ENCODE data around the gene CEP295NL. TPM values are rescaled to one million over a fixed set of nuclear protein-coding genes. Genes with fewer than 3 reads are reported as not detected.

CEP295NL gene
- total and polyA plus RNA-seq, 2 of the 13 experiments (the other 11 are each of a cell fraction or from before 2014, with no cell fraction given): not detected

DNA sequence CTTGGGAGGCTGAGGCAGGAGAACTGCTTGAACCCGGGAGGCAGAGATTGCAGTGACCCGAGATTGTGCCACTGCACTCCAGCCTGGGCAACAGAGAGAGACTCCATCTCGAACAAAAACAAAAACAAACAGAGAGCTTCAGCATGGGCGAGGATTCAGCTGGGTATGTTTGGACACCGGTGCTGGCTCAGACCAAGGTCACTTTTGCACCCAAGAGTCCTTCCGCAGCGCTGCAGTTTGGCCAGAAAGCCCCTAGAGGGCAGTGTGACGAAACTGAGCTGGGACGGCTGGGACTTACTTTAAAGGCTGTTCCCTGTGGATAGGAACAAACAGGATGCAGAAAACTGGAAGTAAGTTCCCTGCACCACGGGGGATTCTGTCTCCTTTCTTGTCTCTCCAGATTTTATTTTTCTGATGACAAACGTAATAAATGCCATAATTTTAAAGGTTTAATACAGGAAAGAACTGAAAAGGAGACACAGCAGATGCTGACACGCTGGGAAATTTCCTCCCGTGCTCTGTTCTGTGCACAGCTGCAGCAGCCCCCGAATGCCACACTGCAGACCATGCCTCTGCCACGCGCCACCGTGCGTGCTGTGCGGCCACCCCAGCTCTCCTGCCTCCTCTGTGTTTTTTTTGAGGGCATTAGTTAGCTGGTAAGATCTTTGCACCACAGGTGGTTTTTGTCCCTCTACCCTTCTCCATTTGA, 37.2 kb downstream of the CEP295NL start (continued):
- TF ChIP-seq ZBTB20 (CRISPR knock-in tag; IDR thresholded peaks at IDR 0.05; ENCODE audit: borderline replicate concordance, low read depth) (0 out of 2 replicates have a peak, but pooled peaks have one; percentile 29), TOPORS (CRISPR knock-in tag; IDR thresholded peaks at IDR 0.05) (no peak), ZBTB38 (CRISPR knock-in tag; IDR thresholded peaks at IDR 0.05) (peak; percentile 83), NKX3-1 (CRISPR knock-in tag; IDR thresholded peaks at IDR 0.05) (peak; percentile 45; the same call in 1 of the 2 replicates), MAF1 (CRISPR knock-in tag; IDR thresholded peaks at IDR 0.05; ENCODE audit: borderline replicate concordance) (no peak), FOXA1 (IDR thresholded peaks at IDR 0.05) (no peak), FOXA1 (CRISPR knock-in tag; IDR thresholded peaks at IDR 0.05) (peak; percentile 52), PHF8 (CRISPR knock-in tag; IDR thresholded peaks at IDR 0.05) (no peak), ZMAT3 (CRISPR knock-in tag; conservative IDR thresholded peaks at IDR 0.05) (no peak), HNF4A (CRISPR knock-in tag; IDR thresholded peaks at IDR 0.05) (peak; percentile 56), DRAP1 (CRISPR knock-in tag; IDR thresholded peaks at IDR 0.05) (peak; percentile 32; the same call in 1 of the 2 replicates), ZNF580 (CRISPR knock-in tag; IDR thresholded peaks at IDR 0.05; ENCODE audit: borderline replicate concordance, low read depth) (peak; percentile 65), ZNF205 (CRISPR knock-in tag; IDR thresholded peaks at IDR 0.05) (no peak), HOXA3 (CRISPR knock-in tag; IDR thresholded peaks at IDR 0.05) (peak; percentile 68), ETV6 (CRISPR knock-in tag; conservative IDR thresholded peaks at IDR 0.05) (no peak), ONECUT2 (CRISPR knock-in tag; IDR thresholded peaks at IDR 0.05) (0 out of 2 replicates have a peak, but pooled peaks have one; percentile 39), RARG (CRISPR knock-in tag; IDR thresholded peaks at IDR 0.05; ENCODE audit: low read depth) (no peak), MYNN (CRISPR knock-in tag; IDR thresholded peaks at IDR 0.05; ENCODE audit: low read depth) (no peak), ZUFSP (CRISPR knock-in tag; IDR thresholded peaks at IDR 0.05; ENCODE audit: borderline replicate concordance) (no peak), ELF1 (CRISPR knock-in tag; IDR thresholded peaks at IDR 0.05) (peak; percentile 65)
- TF ChIP-seq, protein P1, sequence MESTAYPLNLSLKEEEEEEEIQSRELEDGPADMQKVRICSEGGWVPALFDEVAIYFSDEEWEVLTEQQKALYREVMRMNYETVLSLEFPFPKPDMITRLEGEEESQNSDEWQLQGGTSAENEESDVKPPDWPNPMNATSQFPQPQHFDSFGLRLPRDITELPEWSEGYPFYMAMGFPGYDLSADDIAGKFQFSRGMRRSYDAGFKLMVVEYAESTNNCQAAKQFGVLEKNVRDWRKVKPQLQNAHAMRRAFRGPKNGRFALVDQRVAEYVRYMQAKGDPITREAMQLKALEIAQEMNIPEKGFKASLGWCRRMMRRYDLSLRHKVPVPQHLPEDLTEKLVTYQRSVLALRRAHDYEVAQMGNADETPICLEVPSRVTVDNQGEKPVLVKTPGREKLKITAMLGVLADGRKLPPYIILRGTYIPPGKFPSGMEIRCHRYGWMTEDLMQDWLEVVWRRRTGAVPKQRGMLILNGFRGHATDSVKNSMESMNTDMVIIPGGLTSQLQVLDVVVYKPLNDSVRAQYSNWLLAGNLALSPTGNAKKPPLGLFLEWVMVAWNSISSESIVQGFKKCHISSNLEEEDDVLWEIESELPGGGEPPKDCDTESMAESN (CRISPR knock-in tag; conservative IDR thresholded peaks at IDR 0.05): no peak
- TF ChIP-seq, protein P2, sequence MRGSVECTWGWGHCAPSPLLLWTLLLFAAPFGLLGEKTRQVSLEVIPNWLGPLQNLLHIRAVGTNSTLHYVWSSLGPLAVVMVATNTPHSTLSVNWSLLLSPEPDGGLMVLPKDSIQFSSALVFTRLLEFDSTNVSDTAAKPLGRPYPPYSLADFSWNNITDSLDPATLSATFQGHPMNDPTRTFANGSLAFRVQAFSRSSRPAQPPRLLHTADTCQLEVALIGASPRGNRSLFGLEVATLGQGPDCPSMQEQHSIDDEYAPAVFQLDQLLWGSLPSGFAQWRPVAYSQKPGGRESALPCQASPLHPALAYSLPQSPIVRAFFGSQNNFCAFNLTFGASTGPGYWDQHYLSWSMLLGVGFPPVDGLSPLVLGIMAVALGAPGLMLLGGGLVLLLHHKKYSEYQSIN (CRISPR knock-in tag; IDR thresholded peaks at IDR 0.05; ENCODE audit: borderline replicate concordance): no peak
- TF ChIP-seq, protein P3, sequence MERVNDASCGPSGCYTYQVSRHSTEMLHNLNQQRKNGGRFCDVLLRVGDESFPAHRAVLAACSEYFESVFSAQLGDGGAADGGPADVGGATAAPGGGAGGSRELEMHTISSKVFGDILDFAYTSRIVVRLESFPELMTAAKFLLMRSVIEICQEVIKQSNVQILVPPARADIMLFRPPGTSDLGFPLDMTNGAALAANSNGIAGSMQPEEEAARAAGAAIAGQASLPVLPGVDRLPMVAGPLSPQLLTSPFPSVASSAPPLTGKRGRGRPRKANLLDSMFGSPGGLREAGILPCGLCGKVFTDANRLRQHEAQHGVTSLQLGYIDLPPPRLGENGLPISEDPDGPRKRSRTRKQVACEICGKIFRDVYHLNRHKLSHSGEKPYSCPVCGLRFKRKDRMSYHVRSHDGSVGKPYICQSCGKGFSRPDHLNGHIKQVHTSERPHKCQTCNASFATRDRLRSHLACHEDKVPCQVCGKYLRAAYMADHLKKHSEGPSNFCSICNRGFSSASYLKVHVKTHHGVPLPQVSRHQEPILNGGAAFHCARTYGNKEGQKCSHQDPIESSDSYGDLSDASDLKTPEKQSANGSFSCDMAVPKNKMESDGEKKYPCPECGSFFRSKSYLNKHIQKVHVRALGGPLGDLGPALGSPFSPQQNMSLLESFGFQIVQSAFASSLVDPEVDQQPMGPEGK (CRISPR knock-in tag; IDR thresholded peaks at IDR 0.05): no peak

All from HepG2 (cell line).